Kidney epithelial cell (primary cell): ENCODE measurements around the gene GIMAP8. TPM values are rescaled to one million over a fixed set of nuclear protein-coding genes. Genes with fewer than 3 reads are reported as not detected.

Experiments
- DNase-seq: peaks from one replicate; pipeline ENCODE4 v3.0.0-alpha.2; 2010; ENCODE audit warnings: low read depth
- H3K27me3 ChIP-seq: 2 replicates; pipeline ENCODE4 v1.6.0; 2011; ENCODE audit warnings: low read length; ENCODE audit not compliant: control insufficient read depth, insufficient read depth
- H3K36me3 ChIP-seq: 2 replicates; pipeline ENCODE4 v1.5.1; 2011; ENCODE audit warnings: low read length; ENCODE audit not compliant: control insufficient read depth, insufficient read depth
- H3K4me3 ChIP-seq: 2 replicates; pipeline ENCODE4 v1.5.1; 2011; ENCODE audit warnings: low read depth, mild to moderate bottlenecking, control low read depth, low read length
- total RNA-seq: library from RNA; depleted of rRNA; stranded (reverse); fragments of >200 nt; gene quantifications from 2 replicates; pipeline ENCODE4 v1.2.3, GENCODE V29; 2015
- TF ChIP-seq, protein P1 (sequence below): IDR thresholded peaks from 2 replicates; pipeline ENCODE4 v1.5.1; 2011; ENCODE audit warnings: mild to moderate bottlenecking, moderate library complexity, low read length, control low read depth, inconsistent platforms; ENCODE audit not compliant: insufficient read depth, poor library complexity, severe bottlenecking

GIMAP8 gene
- total RNA-seq, 1 donor from 2014 or later = not detected

DNA sequence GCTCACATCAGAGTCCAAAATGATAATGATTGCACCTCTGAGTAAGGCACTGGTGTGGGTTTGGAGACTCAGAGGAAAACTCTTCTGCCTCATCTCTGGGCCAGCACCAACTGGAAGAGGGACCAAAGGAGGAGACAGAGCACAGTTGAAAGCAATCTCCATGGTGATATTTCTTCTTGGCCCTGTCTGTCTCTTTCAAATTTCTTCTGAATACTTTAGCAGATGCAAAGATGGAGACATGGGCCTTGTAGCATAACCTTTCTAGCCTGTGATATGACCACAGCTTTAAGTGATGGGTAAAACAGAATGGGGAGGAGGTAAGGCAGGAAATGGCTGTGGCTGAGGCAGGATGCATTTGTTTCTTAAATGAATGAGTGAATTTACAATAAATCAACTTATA, 52.1 kb downstream of the GIMAP8 start:
- H3K27me3 ChIP-seq = no peaks in the 10 kb centered on the region
- TF ChIP-seq, protein P1, sequence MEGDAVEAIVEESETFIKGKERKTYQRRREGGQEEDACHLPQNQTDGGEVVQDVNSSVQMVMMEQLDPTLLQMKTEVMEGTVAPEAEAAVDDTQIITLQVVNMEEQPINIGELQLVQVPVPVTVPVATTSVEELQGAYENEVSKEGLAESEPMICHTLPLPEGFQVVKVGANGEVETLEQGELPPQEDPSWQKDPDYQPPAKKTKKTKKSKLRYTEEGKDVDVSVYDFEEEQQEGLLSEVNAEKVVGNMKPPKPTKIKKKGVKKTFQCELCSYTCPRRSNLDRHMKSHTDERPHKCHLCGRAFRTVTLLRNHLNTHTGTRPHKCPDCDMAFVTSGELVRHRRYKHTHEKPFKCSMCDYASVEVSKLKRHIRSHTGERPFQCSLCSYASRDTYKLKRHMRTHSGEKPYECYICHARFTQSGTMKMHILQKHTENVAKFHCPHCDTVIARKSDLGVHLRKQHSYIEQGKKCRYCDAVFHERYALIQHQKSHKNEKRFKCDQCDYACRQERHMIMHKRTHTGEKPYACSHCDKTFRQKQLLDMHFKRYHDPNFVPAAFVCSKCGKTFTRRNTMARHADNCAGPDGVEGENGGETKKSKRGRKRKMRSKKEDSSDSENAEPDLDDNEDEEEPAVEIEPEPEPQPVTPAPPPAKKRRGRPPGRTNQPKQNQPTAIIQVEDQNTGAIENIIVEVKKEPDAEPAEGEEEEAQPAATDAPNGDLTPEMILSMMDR = no peak
- H3K36me3 ChIP-seq = no peaks in the 10 kb centered on the region
- no peak for DNase-seq
- H3K4me3 ChIP-seq = no peak overlapping the region

DNA sequence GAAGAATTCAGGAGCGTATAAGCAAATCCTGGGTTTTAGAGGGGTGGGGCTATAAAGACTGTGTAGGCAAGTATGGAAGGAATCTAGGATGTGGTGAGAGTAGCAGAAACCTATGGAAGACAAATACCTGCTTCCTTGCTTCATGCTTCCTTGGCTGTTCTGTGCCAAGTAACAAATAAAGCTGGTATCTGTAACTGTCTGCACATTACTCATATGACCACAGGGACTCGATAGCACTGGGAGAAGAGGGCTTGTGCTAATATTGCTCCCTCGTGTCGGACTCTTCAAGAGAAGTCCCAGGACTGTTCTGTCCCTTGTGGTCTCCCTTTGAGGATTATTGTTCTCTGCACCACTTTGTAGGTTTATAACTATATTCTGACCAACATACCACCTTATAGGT, 52.7 kb downstream of the GIMAP8 start:
- Histone ChIP-seq H3K4me3 (no peak overlapping the region), H3K36me3 (no peaks in the 10 kb centered on the region), H3K27me3 (no peaks in the 10 kb centered on the region)
- DNase-seq = no peak
- TF ChIP-seq, protein P1 = no peak

DNA sequence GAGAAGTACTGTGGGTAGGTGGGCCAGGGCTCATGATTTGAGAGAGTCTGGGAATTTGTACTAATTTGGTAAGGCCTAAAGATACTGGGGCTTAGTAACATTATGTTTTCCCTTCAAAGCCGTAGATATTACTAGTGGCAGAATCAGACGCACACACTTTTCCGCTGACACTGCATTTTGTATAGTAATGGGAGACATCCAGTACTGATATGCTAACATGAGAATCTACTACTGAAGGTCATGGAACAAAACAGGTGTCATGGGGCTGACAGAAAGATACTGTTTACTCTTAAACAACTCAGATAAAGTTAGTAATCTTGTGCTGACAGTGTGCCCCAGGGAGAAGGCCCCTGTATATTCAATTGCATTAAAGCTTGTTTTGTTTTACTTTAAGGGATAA, 53.2 kb downstream of the GIMAP8 start:
- H3K4me3 ChIP-seq = no peak overlapping the region
- no peak for DNase-seq

DNA sequence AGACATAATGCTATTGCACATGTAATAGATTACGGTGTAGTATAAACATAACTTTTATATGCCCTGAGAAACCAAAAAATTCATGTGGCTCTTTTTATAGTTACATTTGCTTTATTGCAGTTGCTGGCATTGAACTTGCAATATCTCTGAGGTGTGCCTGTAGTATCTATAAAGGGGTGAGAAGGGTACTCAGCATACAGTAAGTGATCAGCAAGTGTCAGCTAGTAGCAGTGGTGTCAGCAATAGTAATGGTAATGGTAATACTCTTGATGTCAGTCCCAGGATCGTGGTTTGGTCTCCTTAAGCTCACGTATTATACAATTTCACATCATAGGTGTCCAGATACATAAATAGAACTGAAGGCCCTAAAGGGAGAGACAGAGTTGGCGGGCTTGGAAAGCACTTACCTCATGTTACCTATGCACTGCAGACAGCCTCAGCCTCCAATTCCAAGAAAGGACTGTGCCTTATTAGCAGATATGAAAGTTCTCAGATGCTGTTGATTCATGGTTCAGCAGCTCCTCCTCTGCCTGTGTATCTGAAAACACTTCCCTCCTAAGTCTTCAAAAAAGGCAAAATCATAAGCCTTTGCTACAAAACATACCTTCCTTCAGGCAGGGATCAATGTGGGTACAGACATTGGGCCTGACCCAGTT, 57.6 kb downstream of the GIMAP8 start:
- no peak for DNase-seq
- TF ChIP-seq, protein P1 = no peak
- Histone ChIP-seq H3K36me3 (no peaks in the 10 kb centered on the region), H3K4me3 (no peak overlapping the region), H3K27me3 (no peaks in the 10 kb centered on the region)

More for the DNA sequence above, 53.2 kb downstream of the GIMAP8 start:
- Histone ChIP-seq H3K36me3 (no peaks in the 10 kb centered on the region), H3K27me3 (no peaks in the 10 kb centered on the region)
- TF ChIP-seq, protein P1 = no peak

DNA sequence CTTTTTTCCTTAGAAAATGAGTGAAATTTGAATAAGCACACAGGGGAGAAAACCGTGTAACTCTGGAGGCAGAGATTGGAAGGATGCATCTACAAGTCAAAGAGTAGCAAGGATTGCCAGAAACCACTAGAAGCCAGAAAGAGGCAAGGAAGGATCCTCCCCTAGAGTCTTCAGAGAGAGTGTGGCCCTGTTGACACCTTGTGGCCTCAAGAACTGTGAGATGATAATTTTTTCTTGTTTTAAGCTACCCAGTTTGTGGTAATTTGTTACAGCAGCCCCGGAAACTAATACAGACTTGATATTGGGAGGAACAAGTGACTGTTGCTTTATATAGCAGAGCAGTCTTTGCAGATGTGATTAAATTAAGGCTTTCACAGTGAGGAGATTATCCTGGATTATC, 60.6 kb downstream of the GIMAP8 start:
- Histone ChIP-seq H3K36me3 (no peaks in the 10 kb centered on the region), H3K4me3 (no peak overlapping the region), H3K27me3 (no peaks in the 10 kb centered on the region)
- no peak for DNase-seq
- TF ChIP-seq, protein P1 = no peak

DNA sequence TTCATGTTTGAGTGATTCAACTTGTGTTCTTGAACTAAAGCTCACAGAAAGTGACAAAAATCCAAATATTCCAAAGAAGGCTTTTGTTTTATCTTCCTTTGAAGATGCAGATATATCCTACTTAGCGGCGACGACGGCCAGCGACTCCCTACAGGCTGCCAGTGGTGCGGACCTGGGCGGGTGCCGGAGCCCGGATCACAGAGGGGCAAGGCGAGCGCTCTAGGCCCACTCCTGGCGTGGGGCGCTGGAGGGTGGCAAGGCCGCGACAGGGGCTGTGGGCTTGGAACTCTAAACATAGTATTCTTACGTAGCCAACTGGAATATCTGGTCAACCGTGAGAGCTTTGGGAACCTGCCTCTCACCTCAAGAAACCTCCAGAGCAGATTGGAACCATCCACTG, 63.3 kb downstream of the GIMAP8 start:
- no peak for DNase-seq
- TF ChIP-seq, protein P1 = no peak
- no peaks in the 10 kb centered on the region for H3K27me3 ChIP-seq

More for the DNA sequence above, 63.3 kb downstream of the GIMAP8 start:
- H3K36me3 ChIP-seq = no peaks in the 10 kb centered on the region
- H3K4me3 ChIP-seq = no peak overlapping the region
